HG03342 (cell line): Measurements from ENCODE around the gene CDC20.

Source experiments
- ATAC-seq: cut with Tn5 transposase; IDR thresholded peaks from one replicate; pipeline ENCODE4 v1.9.1; 2021; ENCODE audit warnings: mild to moderate bottlenecking, moderate library complexity; ENCODE audit not compliant: unreplicated experiment

The CDC20 gene

DNA sequence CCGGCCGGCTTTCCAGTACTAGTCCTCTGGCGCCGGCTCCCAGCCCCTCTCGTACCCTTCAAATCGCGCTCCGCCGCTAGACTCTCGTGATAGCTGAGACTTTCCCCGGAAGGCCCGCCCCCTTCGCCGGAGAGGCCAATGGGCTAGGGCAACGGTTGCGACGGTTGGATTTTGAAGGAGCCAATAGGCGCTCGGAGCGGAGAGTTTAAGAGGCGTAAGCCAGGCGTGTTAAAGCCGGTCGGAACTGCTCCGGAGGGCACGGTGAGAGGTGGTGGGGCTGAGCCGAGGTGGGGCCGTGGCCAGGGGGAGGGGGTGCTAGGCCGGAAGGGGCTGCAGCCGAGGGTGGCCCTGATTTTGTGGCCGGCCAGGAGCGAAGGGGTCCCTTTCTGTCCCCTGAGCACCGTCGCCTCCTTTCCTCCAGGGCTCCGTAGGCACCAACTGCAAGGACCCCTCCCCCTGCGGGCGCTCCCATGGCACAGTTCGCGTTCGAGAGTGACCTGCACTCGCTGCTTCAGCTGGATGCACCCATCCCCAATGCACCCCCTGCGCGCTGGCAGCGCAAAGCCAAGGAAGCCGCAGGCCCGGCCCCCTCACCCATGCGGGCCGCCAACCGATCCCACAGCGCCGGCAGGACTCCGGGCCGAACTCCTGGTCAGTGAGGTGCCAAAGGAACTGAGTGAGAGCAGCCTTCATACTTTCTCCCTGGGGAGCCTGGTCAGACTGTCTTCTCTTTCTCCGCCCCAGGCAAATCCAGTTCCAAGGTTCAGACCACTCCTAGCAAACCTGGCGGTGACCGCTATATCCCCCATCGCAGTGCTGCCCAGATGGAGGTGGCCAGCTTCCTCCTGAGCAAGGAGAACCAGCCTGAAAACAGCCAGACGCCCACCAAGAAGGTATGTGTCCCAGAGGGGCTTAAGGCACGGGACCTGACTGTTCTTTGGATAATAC is at the start of gene CDC20:
TSS of gene CDC20 (plus strand) at position 236 of the 948 bp plus-strand sequence. CDS start at position 471, 235 bp downstream.
- ATAC-seq: peak; percentile 95

GRCh38 chr1:43309405-43310025 is 49.3 kb upstream of the CDC20 start:
- ATAC-seq: no peak

DNA sequence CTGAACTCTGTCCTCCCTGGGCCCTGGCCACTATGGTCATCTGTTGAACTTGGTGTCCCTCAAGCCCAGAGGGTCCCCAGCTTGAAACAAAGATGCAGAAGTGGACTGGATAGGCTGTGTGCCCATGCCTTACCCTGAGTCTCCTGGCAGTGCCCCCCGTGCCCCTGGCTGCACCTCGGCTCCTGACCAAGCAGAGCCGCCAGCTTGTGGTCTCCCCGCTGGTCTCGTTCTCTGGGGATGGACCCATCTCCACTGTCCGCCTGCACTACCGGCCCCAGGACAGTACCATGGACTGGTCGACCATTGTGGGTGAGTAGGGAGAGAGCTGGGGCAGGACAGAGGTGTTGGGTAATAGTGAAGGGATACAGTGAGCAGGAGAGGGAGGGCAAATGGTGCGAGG is 47.3 kb upstream of the CDC20 start:
- ATAC-seq: no peak

DNA sequence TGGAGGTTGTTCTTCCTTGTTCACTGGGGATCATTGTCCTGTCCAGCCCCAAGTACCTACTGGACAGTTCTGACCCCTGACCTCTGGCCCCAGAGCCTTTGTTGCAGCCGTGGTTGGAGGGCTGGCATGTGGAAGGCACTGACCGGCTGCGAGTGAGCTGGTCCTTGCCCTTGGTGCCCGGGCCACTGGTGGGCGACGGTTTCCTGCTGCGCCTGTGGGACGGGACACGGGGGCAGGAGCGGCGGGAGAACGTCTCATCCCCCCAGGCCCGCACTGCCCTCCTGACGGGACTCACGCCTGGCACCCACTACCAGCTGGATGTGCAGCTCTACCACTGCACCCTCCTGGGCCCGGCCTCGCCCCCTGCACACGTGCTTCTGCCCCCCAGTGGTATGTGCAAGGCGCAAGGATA is 46.6 kb upstream of the CDC20 start:
- ATAC-seq: no peak

GRCh38 chr1:43312663-43313515 is 45.9 kb upstream of the CDC20 start:
- ATAC-seq: no peak

DNA sequence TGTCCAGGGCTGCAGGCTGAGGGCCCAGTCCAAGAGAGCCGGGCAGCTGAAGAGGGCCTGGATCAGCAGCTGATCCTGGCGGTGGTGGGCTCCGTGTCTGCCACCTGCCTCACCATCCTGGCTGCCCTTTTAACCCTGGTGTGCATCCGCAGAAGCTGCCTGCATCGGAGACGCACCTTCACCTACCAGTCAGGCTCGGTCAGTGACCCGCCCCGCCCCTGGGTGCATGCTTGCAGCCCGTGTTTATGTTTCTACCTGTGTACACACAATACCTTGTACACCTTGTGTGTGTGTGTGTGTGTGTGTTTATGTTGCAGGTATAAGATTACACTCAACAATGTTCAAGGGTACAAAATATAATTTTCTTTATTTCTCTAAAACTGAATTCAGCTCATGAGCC is 45.0 kb upstream of the CDC20 start:
- ATAC-seq: no peak

DNA sequence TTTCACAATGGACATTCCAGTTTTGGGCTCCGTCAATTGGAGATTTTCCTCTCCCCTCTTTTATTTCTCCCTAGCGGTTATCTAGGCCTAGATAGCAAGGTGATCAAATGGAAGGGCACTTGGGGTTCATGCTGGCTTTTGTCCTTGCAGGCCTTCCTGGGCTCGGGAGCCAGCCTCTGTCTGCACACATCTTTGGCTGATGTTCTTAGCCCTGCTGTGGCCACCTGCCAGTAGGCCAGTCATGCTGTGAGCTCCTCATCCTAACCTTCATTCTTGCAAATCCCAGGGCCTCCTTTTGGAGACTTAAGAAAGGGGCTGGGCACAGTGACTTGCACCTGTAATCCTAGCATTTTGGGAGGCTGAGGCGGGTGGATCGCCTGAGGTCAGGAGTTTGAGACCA is 44.5 kb upstream of the CDC20 start:
- ATAC-seq: no peak

- ATAC-seq: no peak
Measured at GRCh38 chr1:43315481-43315880, 43.3 kb upstream of the CDC20 start.

DNA sequence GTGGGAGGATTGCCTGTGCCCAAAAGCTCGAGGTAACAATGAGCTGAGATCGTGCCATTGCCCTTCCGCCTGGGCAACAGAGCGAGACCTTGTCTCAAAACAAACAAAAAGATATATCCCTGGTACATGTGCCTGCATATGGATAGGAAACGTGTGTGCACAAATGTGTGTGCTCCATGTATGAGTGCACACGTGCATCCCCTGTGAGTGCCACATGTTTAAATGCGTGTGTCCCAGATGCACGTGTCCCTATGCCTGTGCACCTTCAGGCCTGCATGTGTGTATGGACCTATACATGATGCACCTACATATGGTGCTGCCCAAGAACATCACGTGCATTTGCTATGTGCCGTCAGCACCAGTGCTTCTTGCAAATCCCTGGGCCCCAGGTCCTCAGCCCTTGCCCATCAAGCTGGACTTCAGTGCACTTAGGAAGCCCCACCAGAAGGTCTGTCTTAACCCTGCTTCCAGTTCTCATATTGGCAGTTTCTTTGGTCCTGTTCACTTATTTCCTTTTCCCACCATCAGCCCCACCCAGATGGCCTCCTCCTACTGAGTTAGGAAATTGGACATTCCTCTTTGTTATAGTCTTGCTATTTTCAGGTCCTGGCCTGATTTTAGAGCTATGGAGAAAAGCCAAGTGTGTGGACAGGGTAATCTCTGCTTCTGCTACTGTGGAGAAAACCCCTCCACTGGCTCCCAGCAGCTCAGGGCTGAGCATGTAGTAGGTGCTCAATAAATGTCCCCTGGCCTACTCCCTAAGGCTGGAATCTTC is 42.6 kb upstream of the CDC20 start:
- ATAC-seq: no peak

- no peak for ATAC-seq
Measured at GRCh38 chr1:43316738-43317520, 41.9 kb upstream of the CDC20 start.

- ATAC-seq: no peak
Measured at GRCh38 chr1:43317817-43318471, 40.8 kb upstream of the CDC20 start.

GRCh38 chr1:43318831-43319230 is 40.0 kb upstream of the CDC20 start:
- ATAC-seq: no peak

DNA sequence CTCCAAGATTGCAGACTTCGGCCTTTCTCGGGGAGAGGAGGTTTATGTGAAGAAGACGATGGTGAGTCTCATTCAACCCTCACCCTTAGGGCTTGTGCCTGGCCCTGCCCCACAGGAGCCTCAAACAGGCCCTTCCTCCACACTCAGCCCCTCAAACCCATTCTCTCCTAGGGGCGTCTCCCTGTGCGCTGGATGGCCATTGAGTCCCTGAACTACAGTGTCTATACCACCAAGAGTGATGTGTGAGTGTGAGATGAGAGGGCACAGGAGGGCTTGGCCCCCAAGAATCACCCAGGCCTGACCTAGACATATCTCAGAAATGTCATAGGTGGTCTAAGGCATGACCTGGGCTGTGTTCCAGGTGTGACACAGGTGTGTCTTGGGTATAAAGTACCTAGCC is 39.5 kb upstream of the CDC20 start:
- ATAC-seq: no peak

- ATAC-seq: no peak
Measured at GRCh38 chr1:43319766-43320165, 39.0 kb upstream of the CDC20 start.

- ATAC-seq: no peak
Measured at GRCh38 chr1:43321331-43321891, 37.4 kb upstream of the CDC20 start.

- ATAC-seq: no peak
Measured at GRCh38 chr1:43322506-43322905, 36.3 kb upstream of the CDC20 start.

- ATAC-seq: no peak
Measured at GRCh38 chr1:43324810-43325209, 34.0 kb upstream of the CDC20 start.

GRCh38 chr1:43325381-43325780 is 33.4 kb upstream of the CDC20 start:
- no peak for ATAC-seq
